Activated naive CD8-positive, alpha-beta T cell (primary cell): ENCODE results near the gene CCDC57.

Experiments
- H3K27ac Mint-ChIP-seq: one replicate; pipeline ENCODE4 v1.8.0; 2021; ENCODE audit warnings: mixed read lengths
- H3K27me3 Mint-ChIP-seq: one replicate; pipeline ENCODE4 v1.8.0; 2021; ENCODE audit warnings: mixed read lengths
- H3K36me3 Mint-ChIP-seq: one replicate; pipeline ENCODE4 v1.8.0; 2021; ENCODE audit warnings: mixed read lengths
- H3K4me1 Mint-ChIP-seq: one replicate; pipeline ENCODE4 v1.8.0; 2021; ENCODE audit warnings: low read depth, mixed read lengths
- H3K4me3 Mint-ChIP-seq: one replicate; pipeline ENCODE4 v1.8.0; 2021; ENCODE audit warnings: mild to moderate bottlenecking, mixed read lengths
- H3K9me3 Mint-ChIP-seq: one replicate; pipeline ENCODE4 v1.8.0; 2021; ENCODE audit warnings: low read depth, mixed read lengths

Gene CCDC57

GRCh38 chr17:82241926-82242697 lies 29.5 kb upstream of the CCDC57 start:
- no peaks in the 10 kb centered on the region for H3K36me3 Mint-ChIP-seq
- peak overlapping the region; percentile 7 for H3K4me3 Mint-ChIP-seq
- H3K27ac Mint-ChIP-seq, result no peak overlapping the region
- H3K27me3 Mint-ChIP-seq, result no peaks in the 10 kb centered on the region
- peaks cover 37% of the 10 kb centered on the region for H3K4me1 Mint-ChIP-seq
- H3K9me3 Mint-ChIP-seq, result no peaks in the 10 kb centered on the region

GRCh38 chr17:82241183-82241925 lies 28.7 kb upstream of the CCDC57 start:
- H3K4me1 Mint-ChIP-seq, result peaks cover 37% of the 10 kb centered on the region
- H3K4me3 Mint-ChIP-seq, result peak overlapping the region; percentile 7

GRCh38 chr17:82240506-82241182 lies 28.0 kb upstream of the CCDC57 start:
- Mint-ChIP-seq H3K4me3 (no peak overlapping the region), H3K27ac (peak overlapping the region; percentile 46), H3K9me3 (no peaks in the 10 kb centered on the region), H3K27me3 (no peaks in the 10 kb centered on the region), H3K36me3 (no peaks in the 10 kb centered on the region), H3K4me1 (peaks cover 39% of the 10 kb centered on the region)

More at GRCh38 chr17:82241183-82241925, 28.7 kb upstream of the CCDC57 start:
- H3K36me3 Mint-ChIP-seq, result no peaks in the 10 kb centered on the region
- no peaks in the 10 kb centered on the region for H3K9me3 Mint-ChIP-seq
- H3K27ac Mint-ChIP-seq, result no peak overlapping the region
- no peaks in the 10 kb centered on the region for H3K27me3 Mint-ChIP-seq

- Mint-ChIP-seq H3K36me3 (no peaks in the 10 kb centered on the region), H3K9me3 (no peaks in the 10 kb centered on the region), H3K4me1 (peaks cover 39% of the 10 kb centered on the region)
These were observed 27.4 kb upstream of the CCDC57 start for GRCh38 chr17:82239926-82240505.

GRCh38 chr17:82239401-82239925 lies 26.8 kb upstream of the CCDC57 start:
- Mint-ChIP-seq H3K4me1 (peaks cover 37% of the 10 kb centered on the region), H3K9me3 (no peaks in the 10 kb centered on the region), H3K27me3 (no peaks in the 10 kb centered on the region), H3K4me3 (peak overlapping the region; percentile 13), H3K27ac (no peak overlapping the region), H3K36me3 (no peaks in the 10 kb centered on the region)

More at GRCh38 chr17:82239926-82240505, 27.4 kb upstream of the CCDC57 start:
- Mint-ChIP-seq H3K27me3 (no peaks in the 10 kb centered on the region), H3K4me3 (no peak overlapping the region), H3K27ac (peak overlapping the region; percentile 77)

- peak overlapping the region; percentile 37 for H3K27ac Mint-ChIP-seq
- H3K9me3 Mint-ChIP-seq, result no peaks in the 10 kb centered on the region
- no peaks in the 10 kb centered on the region for H3K27me3 Mint-ChIP-seq
- H3K36me3 Mint-ChIP-seq, result no peaks in the 10 kb centered on the region
- H3K4me3 Mint-ChIP-seq, result peak overlapping the region; percentile 64
- peaks cover 33% of the 10 kb centered on the region for H3K4me1 Mint-ChIP-seq
These were observed 26.0 kb upstream of the CCDC57 start for GRCh38 chr17:82238472-82239201.

- H3K4me3 Mint-ChIP-seq, result peak overlapping the region; percentile 64
- no peaks in the 10 kb centered on the region for H3K9me3 Mint-ChIP-seq
- H3K27me3 Mint-ChIP-seq, result no peaks in the 10 kb centered on the region
- peaks cover 33% of the 10 kb centered on the region for H3K4me1 Mint-ChIP-seq
- H3K27ac Mint-ChIP-seq, result no peak overlapping the region
- H3K36me3 Mint-ChIP-seq, result no peaks in the 10 kb centered on the region
These were observed 25.3 kb upstream of the CCDC57 start for GRCh38 chr17:82237746-82238471.

GRCh38 chr17:82237083-82237745 lies 24.6 kb upstream of the CCDC57 start:
- Mint-ChIP-seq H3K27ac (no peak overlapping the region), H3K27me3 (no peaks in the 10 kb centered on the region), H3K9me3 (no peaks in the 10 kb centered on the region), H3K4me3 (no peak overlapping the region), H3K4me1 (peaks cover 29% of the 10 kb centered on the region), H3K36me3 (no peaks in the 10 kb centered on the region)

- Mint-ChIP-seq H3K27ac (no peak overlapping the region), H3K4me1 (peaks cover 24% of the 10 kb centered on the region), H3K36me3 (no peaks in the 10 kb centered on the region), H3K4me3 (no peak overlapping the region), H3K27me3 (no peaks in the 10 kb centered on the region), H3K9me3 (no peaks in the 10 kb centered on the region)
These were observed 23.7 kb upstream of the CCDC57 start for GRCh38 chr17:82236142-82236971.

- H3K4me3 Mint-ChIP-seq, result no peak overlapping the region
- no peaks in the 10 kb centered on the region for H3K36me3 Mint-ChIP-seq
- H3K9me3 Mint-ChIP-seq, result no peaks in the 10 kb centered on the region
- H3K27me3 Mint-ChIP-seq, result no peaks in the 10 kb centered on the region
- peaks cover 21% of the 10 kb centered on the region for H3K4me1 Mint-ChIP-seq
- no peak overlapping the region for H3K27ac Mint-ChIP-seq
These were observed 23.1 kb upstream of the CCDC57 start for GRCh38 chr17:82235775-82236141.

GRCh38 chr17:82235056-82235774 lies 22.6 kb upstream of the CCDC57 start:
- Mint-ChIP-seq H3K4me1 (peaks cover 17% of the 10 kb centered on the region), H3K27me3 (no peaks in the 10 kb centered on the region), H3K27ac (no peak overlapping the region), H3K9me3 (no peaks in the 10 kb centered on the region), H3K4me3 (no peak overlapping the region), H3K36me3 (no peaks in the 10 kb centered on the region)
